HG03575 (cell line): ENCODE data around the gene TNFRSF9.
"Not testable (repeated sequence)": the region's sequence is repeated elsewhere in the genome, so short reads cannot be mapped to it uniquely, and the experiment has no call there.

Experiments used
- ATAC-seq: cut with Tn5 transposase; IDR thresholded peaks from one replicate; pipeline ENCODE4 v1.9.1; 2021; ENCODE audit not compliant: unreplicated experiment, insufficient number of reproducible peaks, low FRiP score; ENCODE audit errors: extremely low read depth

TNFRSF9 gene

GRCh38 chr1:7928247-7928646 is 12.4 kb downstream of the TNFRSF9 start:
- ATAC-seq: no peak

GRCh38 chr1:7927061-7927460 is 13.6 kb downstream of the TNFRSF9 start:
- ATAC-seq: not testable (repeated sequence)

GRCh38 chr1:7922301-7922700 is 18.3 kb downstream of the TNFRSF9 start:
- ATAC-seq: no peak

- no peak for ATAC-seq
These were observed 18.8 kb downstream of the TNFRSF9 start for GRCh38 chr1:7921796-7922195.

GRCh38 chr1:7919880-7920279 is 20.8 kb downstream of the TNFRSF9 start:
- no peak for ATAC-seq

GRCh38 chr1:7917971-7918370 is 22.7 kb downstream of the TNFRSF9 start:
- ATAC-seq: not testable (repeated sequence)

- no peak for ATAC-seq
These were observed 24.2 kb downstream of the TNFRSF9 start for GRCh38 chr1:7916501-7916830.

GRCh38 chr1:7915826-7916500 is 24.7 kb downstream of the TNFRSF9 start:
- ATAC-seq: no peak

- ATAC-seq: no peak
These were observed 27.7 kb downstream of the TNFRSF9 start for GRCh38 chr1:7912743-7913557.

GRCh38 chr1:7912145-7912544 is 28.5 kb downstream of the TNFRSF9 start:
- no peak for ATAC-seq

GRCh38 chr1:7905262-7905661 is 35.4 kb downstream of the TNFRSF9 start:
- no peak for ATAC-seq

- ATAC-seq: no peak
These were observed 38.1 kb downstream of the TNFRSF9 start for GRCh38 chr1:7902478-7903085.

- ATAC-seq: no peak
These were observed 40.9 kb downstream of the TNFRSF9 start for GRCh38 chr1:7899741-7900140.

GRCh38 chr1:7898962-7899361 is 41.7 kb downstream of the TNFRSF9 start:
- ATAC-seq: no peak

GRCh38 chr1:7896994-7897393 is 43.6 kb downstream of the TNFRSF9 start:
- no peak for ATAC-seq

- ATAC-seq: no peak
These were observed 47.0 kb downstream of the TNFRSF9 start for GRCh38 chr1:7893529-7894180.

- no peak for ATAC-seq
These were observed 48.8 kb downstream of the TNFRSF9 start for GRCh38 chr1:7891804-7892203.

- ATAC-seq: no peak
These were observed 49.8 kb downstream of the TNFRSF9 start for GRCh38 chr1:7890853-7891252.

GRCh38 chr1:7888248-7889081 is 52.2 kb downstream of the TNFRSF9 start:
- no peak for ATAC-seq
